IPS DF 4.7 (cell line): ENCODE data around the gene AGO3.
"Not testable (repeated sequence)": the region's sequence is repeated elsewhere in the genome, so short reads cannot be mapped to it uniquely, and the experiment has no call there.

Experiments used
- DNase-seq: peaks from one replicate; pipeline ENCODE4 v3.0.0-alpha.2; 2013; ENCODE audit warnings: low spot score; ENCODE audit errors: extremely low read depth

Gene AGO3

GRCh38 chr1:36006941-36007500 lies 76.1 kb downstream of the AGO3 start:
- DNase-seq, result no peak

- DNase-seq, result no peak
Observed at GRCh38 chr1:36007741-36008140, 76.8 kb downstream of the AGO3 start.

- no peak for DNase-seq
Observed at GRCh38 chr1:36008546-36009197, 77.8 kb downstream of the AGO3 start.

GRCh38 chr1:36014722-36015220 lies 83.9 kb downstream of the AGO3 start:
- DNase-seq, result no peak

DNA sequence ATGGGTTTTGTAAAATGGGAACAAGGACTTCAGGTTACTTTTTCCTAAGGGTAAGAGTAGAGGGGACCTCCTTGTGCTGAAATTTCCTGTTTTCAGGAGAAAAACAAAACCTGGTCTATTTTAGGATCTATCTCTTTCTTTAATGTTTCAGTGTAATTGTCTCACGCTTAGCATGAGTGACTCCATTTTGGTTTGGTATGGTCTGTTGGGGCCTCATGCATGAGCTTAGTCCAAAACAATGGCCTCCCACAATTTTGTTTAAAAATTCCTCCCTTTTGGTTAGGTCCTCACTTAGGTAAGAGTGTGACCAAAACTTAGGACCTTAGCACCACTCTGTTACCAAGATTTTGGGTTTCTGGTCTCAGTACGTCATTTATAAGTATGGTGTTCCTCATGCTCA lies 85.8 kb downstream of the AGO3 start:
- DNase-seq, result no peak

GRCh38 chr1:36023098-36023769 lies 92.3 kb downstream of the AGO3 start:
- DNase-seq, result no peak

GRCh38 chr1:36024024-36024423 lies 93.1 kb downstream of the AGO3 start:
- not testable (repeated sequence) for DNase-seq

- DNase-seq, result no peak
Observed at GRCh38 chr1:36024847-36025246, 93.9 kb downstream of the AGO3 start.

- no peak for DNase-seq
Observed at GRCh38 chr1:36027766-36028165, 96.9 kb downstream of the AGO3 start.

- DNase-seq, result no peak
Observed at GRCh38 chr1:36031441-36031840, 100.5 kb downstream of the AGO3 start.

GRCh38 chr1:36034692-36035091 lies 103.8 kb downstream of the AGO3 start:
- no peak for DNase-seq

DNA sequence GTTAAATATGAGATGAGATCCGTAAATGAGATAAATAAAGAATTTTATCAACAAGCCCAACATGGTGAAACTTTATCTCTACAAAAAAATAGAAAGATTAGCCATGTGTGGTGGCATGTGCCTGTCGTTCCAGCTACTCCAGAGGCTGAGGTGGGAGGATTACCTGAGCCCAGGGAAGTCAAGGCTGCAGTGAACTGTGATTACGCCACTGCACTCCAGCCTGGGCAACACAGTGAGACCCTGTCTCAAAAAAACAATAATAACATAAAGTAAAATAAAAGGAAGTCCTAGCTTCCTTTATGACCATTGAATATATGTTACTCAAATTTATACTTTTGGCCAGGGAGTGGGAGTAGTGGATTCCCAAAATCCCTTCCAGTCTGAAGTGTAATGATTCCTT lies 104.2 kb downstream of the AGO3 start:
- DNase-seq, result no peak

GRCh38 chr1:36040238-36040637 lies 109.3 kb downstream of the AGO3 start:
- DNase-seq, result no peak

DNA sequence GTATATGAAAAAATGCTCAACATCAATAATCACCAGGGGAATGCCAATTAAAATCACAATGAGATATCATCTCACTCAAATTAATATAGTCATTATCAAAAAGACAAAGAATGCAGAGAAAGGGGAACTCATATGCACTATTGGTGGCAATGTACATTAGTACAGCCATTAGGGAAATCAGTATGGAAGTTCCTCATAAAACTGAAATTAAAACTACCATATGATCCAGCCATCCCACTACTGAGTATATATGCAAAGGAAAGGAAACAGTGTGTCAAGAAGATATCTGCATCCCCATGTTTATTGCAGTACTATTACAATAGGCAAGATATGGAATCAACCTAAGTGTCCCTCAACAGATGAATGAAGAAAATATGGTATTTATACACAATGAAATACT lies 120.9 kb downstream of the AGO3 start:
- no peak for DNase-seq

- no peak for DNase-seq
Observed at GRCh38 chr1:36053978-36054377, 123.1 kb downstream of the AGO3 start.

DNA sequence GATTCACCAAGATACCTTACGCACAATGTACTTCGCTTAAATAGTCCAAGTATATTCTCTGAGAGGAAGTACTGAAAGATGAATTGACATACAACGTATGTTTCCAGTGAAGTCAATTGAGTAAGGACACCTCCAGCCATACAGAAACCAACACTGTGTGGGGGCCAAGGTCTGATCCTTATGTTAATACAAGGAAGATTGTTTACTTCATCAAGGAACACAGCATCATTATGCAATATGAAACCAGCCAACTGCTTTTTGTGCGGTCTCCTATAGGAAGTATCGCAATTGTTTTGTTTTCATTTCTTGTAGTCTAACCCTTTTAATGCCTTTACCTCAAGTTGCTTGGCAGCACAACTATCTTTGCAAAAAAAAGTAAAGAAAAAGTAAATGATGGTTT lies 124.8 kb downstream of the AGO3 start:
- DNase-seq, result no peak

- no peak for DNase-seq
Observed at GRCh38 chr1:36062315-36062714, 131.4 kb downstream of the AGO3 start.

GRCh38 chr1:36067871-36068270 lies 137.0 kb downstream of the AGO3 start:
- DNase-seq, result no peak

DNA sequence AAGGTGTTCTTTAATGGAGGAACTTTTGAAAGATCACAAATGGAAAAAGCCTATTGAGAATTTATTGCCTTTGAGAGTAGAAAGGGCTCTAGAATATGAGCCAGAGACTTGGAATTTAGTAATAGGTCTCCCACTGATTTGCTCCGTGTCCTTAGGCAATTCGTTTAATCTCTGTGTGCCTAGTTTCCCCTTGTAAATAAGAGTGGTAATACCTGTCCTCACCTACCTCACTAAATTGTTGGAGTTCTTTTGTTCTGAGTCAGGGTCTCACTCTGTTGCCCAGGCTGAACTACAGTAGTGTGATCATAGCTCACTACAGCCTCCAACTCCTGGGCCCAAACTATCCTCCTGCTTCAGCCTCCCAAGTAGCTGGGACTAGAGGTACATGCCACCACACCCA lies 138.0 kb downstream of the AGO3 start:
- DNase-seq, result no peak

DNA sequence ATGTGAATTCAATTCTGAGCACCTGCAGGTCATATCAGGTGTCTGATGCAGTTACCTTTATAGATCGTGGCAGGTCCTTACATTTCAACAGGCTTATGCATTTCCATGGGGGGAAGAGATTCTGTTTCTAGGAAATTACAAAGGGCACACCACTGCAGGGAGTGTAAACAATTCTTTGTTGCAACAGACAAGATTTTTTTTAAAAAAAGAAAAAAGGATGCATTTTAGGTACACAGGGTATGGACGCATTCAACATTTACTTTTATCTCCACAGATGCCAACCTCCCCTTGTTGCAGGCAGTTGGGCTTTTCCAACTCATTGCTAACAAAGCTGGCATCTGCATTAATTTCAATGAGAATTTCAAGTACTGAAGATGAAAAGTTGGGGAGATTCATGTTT lies 139.4 kb downstream of the AGO3 start:
- no peak for DNase-seq

DNA sequence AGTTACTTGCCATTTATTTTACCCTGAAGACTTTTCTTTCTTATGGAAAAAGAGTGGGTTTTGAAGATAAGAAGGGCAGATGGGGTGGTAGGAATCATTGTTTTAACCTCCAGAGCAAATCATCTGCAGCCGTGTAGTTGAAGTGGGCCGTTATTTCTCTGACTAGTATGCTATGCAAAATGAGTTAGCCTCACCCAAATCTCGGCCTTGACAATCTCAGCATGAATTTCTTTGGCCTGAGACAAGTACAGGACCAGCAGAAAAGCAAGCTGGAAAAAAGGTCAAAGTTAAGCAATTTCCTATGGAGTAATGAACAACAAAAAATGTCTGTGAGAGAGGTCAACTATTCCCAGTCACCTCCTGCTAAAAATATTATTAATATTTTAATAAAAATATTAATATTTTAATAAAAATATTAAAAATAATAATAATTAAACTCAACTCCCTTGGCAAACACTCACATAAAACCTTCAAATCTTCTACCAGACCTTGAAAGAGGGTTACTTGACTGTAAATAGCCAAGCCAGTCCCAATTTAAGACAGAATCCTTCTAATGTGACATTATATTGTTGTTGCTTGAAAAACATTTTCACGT lies 146.2 kb downstream of the AGO3 start:
- no peak for DNase-seq

DNA sequence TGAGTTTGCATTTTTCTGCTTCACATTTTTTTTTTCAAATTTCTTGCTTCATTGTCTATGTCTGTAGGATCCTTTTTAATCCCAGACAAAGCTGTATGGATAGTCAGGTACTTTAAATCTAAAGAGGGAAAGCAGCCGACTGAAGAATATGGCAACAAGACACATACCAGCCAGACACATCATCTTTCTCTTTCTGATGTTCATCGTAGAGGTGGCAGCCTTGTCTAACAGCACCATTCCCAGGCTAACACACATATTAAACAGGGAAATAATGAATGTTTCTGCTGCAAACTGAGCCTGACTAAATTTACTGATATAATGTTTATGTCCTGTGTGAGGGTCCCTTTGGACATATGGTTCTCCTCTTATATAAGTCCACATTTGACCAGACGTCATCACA lies 149.3 kb downstream of the AGO3 start:
- no peak for DNase-seq
